Parathyroid adenoma (tissue), 2 donors: ENCODE results near the gene NOC4L.

ENCODE experiments used
- H2AFZ ChIP-seq: fragments of 300-600 bp; sonication (generic); one replicate; pipeline ENCODE4 v1.7.0; 2017; ENCODE audit warnings: antibody characterized with exemption, mild to moderate bottlenecking
- H3K27ac ChIP-seq: fragments of 300-600 bp; sonication (generic); one replicate; pipeline ENCODE4 v1.7.0; 2017
- H3K27me3 ChIP-seq: fragments of 300-600 bp; sonication (generic); one replicate; pipeline ENCODE4 v1.7.0; 2017; ENCODE audit warnings: low read length; ENCODE audit not compliant: control insufficient read depth, insufficient read depth
- H3K36me3 ChIP-seq: fragments of 300-600 bp; sonication (generic); one replicate; pipeline ENCODE4 v1.7.0; 2017; ENCODE audit warnings: low read length; ENCODE audit not compliant: control insufficient read depth, insufficient read depth
- H3K4me1 ChIP-seq: fragments of 300-600 bp; sonication (generic); one replicate; pipeline ENCODE4 v1.7.0; 2017; ENCODE audit warnings: control low read depth
- H3K4me2 ChIP-seq: fragments of 300-600 bp; sonication (generic); one replicate; pipeline ENCODE4 v1.7.0; 2017; ENCODE audit warnings: low read length
- H3K4me3 ChIP-seq: fragments of 300-600 bp; sonication (generic); one replicate; pipeline ENCODE4 v1.7.0; 2017; ENCODE audit warnings: low read depth, low read length
- H3K79me2 ChIP-seq: fragments of 300-600 bp; sonication (generic); one replicate; pipeline ENCODE4 v1.7.0; 2017; ENCODE audit warnings: control low read depth
- H3K9ac ChIP-seq: fragments of 300-600 bp; sonication (generic); one replicate; pipeline ENCODE4 v1.7.0; 2017; ENCODE audit warnings: mild to moderate bottlenecking
- H3K9me3 ChIP-seq: fragments of 300-600 bp; sonication (generic); one replicate; pipeline ENCODE4 v1.7.0; 2017; ENCODE audit warnings: low read length; ENCODE audit not compliant: control insufficient read depth
- CTCF ChIP-seq: fragments of 300-600 bp; sonication (generic); IDR thresholded peaks from one replicate; pipeline ENCODE4 v1.7.0; 2017; ENCODE audit warnings: antibody characterized with exemption, mild to moderate bottlenecking
- donor health status: primary hyperparathyroidism.

Gene NOC4L

GRCh38 chr12:132142679-132143335 is 1.4 kb upstream of the NOC4L start:
- peaks cover 12% of the 10 kb centered on the region for H3K4me1 ChIP-seq
- H3K4me3 ChIP-seq: peak overlapping the region; percentile 55
- peak overlapping the region; percentile 61 for H3K4me2 ChIP-seq
- H3K9me3 ChIP-seq: no peaks in the 10 kb centered on the region
- no peak overlapping the region for H2AFZ ChIP-seq
- H3K79me2 ChIP-seq: peaks cover 11% of the 10 kb centered on the region
- no peak for TF ChIP-seq CTCF
- H3K36me3 ChIP-seq: no peaks in the 10 kb centered on the region
- H3K9ac ChIP-seq: no peak overlapping the region
- H3K27me3 ChIP-seq: no peaks in the 10 kb centered on the region
- H3K27ac ChIP-seq: no peak overlapping the region

GRCh38 chr12:132143336-132144071 is 753 bp upstream of the NOC4L start:
- H3K9me3 ChIP-seq: no peaks in the 10 kb centered on the region
- H3K36me3 ChIP-seq: no peaks in the 10 kb centered on the region
- H3K79me2 ChIP-seq: peaks cover 11% of the 10 kb centered on the region
- peak overlapping the region; percentile 37 for H3K9ac ChIP-seq
- TF ChIP-seq CTCF: no peak
- peak overlapping the region; percentile 61 for H3K4me2 ChIP-seq
- peak overlapping the region; percentile 77 for H2AFZ ChIP-seq
- no peak overlapping the region for H3K27ac ChIP-seq
- H3K4me3 ChIP-seq: peak overlapping the region; percentile 55
- no peaks in the 10 kb centered on the region for H3K27me3 ChIP-seq
- H3K4me1 ChIP-seq: peaks cover 12% of the 10 kb centered on the region

GRCh38 chr12:132144810-132145168 is 532 bp downstream of the NOC4L start:
- TF ChIP-seq CTCF: no peak
- peak overlapping the region; percentile 86 for H3K4me2 ChIP-seq
- H3K27ac ChIP-seq: peak overlapping the region; percentile 70
- H3K4me1 ChIP-seq: peaks cover 12% of the 10 kb centered on the region
- H3K79me2 ChIP-seq: peaks cover 11% of the 10 kb centered on the region
- H2AFZ ChIP-seq: peak overlapping the region; percentile 86
- no peaks in the 10 kb centered on the region for H3K36me3 ChIP-seq
- H3K9me3 ChIP-seq: no peaks in the 10 kb centered on the region
- H3K9ac ChIP-seq: peak overlapping the region; percentile 68
- H3K4me3 ChIP-seq: peak overlapping the region; percentile 89
- no peaks in the 10 kb centered on the region for H3K27me3 ChIP-seq

DNA sequence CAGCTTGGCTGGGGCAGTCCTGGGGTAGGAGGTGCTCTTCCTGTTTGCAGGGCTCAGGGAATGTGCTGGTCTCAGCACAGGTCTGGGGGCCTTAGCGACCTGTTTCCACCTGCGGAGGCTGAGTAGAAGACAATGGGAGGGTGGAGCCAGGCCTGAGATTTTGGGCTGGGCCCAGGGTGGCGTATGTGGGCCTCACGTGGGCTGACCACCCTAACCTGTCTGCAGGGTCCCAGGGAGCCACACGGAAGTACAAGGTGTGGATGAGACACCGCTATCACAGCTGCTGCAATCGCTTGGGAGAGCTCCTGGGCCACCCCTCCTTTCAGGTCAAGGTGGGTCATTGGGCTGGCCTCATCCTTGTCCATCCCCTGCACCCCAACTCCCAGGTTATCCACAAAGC is 1.1 kb downstream of the NOC4L start:
- H3K9ac ChIP-seq: no peak overlapping the region

More for the DNA sequence above, 1.1 kb downstream of the NOC4L start:
- H2AFZ ChIP-seq: no peak overlapping the region
- no peaks in the 10 kb centered on the region for H3K9me3 ChIP-seq
- H3K4me2 ChIP-seq: peak overlapping the region; percentile 86
- H3K4me1 ChIP-seq: peaks cover 12% of the 10 kb centered on the region
- TF ChIP-seq CTCF: no peak
- no peaks in the 10 kb centered on the region for H3K27me3 ChIP-seq
- peaks cover 11% of the 10 kb centered on the region for H3K79me2 ChIP-seq
- no peak overlapping the region for H3K4me3 ChIP-seq
- no peaks in the 10 kb centered on the region for H3K36me3 ChIP-seq
- no peak overlapping the region for H3K27ac ChIP-seq
